Pons (tissue), 1 donor: ENCODE measurements around the gene RNF103.
"Not testable (repeated sequence)": the region's sequence is repeated elsewhere in the genome, so short reads cannot be mapped to it uniquely, and the experiment has no call there.

ENCODE experiments used
- DNase-seq: peaks from one replicate; pipeline ENCODE4 v3.0.0-alpha.2; 2016; ENCODE audit warnings: low spot score

The RNF103 gene

DNA sequence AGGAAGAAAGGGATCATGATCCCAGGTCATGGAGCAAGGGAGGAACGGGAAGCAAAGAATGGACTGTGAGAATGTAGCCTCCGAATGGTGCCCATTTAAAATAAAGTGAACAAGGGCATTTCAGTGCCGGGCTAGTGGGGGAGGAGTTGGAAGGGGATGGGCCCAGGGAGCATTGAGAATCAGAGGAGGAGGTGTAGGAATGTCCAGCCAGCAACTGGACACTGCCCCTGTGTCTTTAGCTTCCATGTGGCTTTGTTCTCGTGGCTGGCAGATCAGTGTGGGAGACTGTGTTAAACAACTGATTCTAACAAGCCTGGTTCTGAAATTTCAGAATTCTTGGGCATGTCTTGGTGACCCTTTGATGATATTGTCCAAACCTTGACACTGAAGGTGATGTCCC is 1.4 kb upstream of the RNF103 start:
- DNase-seq = peak; percentile 91

- DNase-seq = peak; percentile 56
Measured at GRCh38 chr2:86624267-86624547, 542 bp upstream of the RNF103 start.

- DNase-seq = no peak
Measured at GRCh38 chr2:86623043-86623493, 597 bp downstream of the RNF103 start.

GRCh38 chr2:86622519-86623042 is 1.1 kb downstream of the RNF103 start:
- peak; percentile 35 for DNase-seq

- no peak for DNase-seq
Measured at GRCh38 chr2:86621280-86621943, 2.3 kb downstream of the RNF103 start.

GRCh38 chr2:86617738-86618137 is 5.9 kb downstream of the RNF103 start:
- DNase-seq = no peak

- no peak for DNase-seq
Measured at GRCh38 chr2:86617153-86617552, 6.5 kb downstream of the RNF103 start.

DNA sequence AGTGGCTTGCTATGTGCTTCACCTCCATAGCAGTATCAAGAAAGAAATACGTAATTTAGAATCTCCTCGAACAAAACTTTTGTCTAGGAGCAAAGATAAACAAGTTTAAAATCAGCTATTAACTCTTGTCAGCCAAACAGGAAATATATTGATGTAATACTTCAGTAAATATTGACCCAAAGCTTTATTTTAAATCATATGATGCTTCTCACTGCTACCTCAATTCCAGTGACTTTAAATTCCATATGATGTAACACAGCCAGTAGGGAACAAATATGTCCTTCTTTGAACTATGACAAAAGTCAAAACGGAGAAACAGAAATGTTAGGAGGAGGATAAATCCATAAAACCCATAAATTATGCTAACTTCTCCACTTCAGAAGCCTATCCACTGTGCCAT is 7.2 kb downstream of the RNF103 start:
- no peak for DNase-seq

DNA sequence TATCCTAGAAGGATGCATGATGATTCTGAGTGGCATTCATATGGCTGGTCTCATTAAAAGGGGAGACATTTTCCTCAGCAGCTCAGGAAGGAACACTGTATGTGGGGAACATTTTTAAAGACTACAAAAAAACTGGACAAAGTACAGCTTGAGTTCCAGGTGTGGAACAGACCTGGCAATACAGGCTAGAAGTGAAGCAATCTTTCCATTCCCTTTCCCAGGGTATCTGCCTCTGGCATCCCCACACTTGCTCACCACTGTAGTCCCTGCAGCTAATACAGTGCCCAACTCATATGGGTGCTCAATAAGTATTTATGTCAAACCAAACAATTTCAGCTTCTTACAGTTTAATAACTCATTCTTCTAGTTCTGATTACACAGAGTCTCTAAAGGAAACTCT is 8.1 kb downstream of the RNF103 start:
- no peak for DNase-seq

DNA sequence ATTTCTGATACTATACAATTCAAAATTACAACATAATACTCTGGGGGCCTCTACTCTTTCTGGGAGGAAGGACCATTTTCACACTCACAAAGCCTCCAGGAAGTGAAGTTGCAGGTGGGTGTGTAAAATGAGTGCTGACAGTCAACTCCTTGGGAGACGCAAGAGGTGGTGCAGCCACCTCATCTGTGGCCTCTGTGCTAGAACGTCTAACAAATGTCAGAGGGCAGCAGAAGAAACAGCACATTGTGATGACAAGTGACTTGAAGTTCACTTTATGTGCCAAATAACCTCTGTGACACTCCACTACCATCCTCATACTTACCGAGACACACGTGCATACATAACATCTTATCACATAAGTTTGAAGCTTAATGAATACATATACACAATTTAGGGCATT is 10.2 kb downstream of the RNF103 start:
- no peak for DNase-seq

- DNase-seq = no peak
Measured at GRCh38 chr2:86610871-86611270, 12.8 kb downstream of the RNF103 start.

DNA sequence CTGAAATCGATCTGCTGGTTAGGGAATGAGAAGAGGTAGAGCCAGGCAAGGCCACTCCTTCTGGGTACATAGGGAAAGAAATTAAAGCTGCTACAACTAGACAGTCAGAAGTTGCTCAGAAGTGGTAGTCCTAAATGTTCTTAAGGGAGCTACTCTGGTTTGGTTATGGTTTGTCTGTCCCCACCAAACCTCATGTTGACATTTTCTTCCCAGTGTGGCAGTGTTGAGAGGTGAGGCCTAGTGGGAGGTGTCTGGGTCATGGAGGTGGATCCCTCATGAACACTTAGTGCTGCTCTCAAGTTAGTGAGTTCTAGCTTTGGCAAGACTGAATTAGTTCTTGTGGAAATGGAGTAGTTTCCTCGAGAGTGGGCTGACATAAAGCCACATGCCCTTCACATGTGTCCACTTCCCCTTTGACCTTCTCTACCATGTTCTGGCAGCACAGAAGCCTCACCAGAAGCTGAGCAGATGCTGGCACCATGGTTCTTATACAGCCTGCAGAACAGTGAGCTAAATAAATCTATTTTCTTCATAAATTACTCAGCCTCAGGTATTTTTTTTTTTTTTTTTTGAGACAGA is 14.7 kb downstream of the RNF103 start:
- no peak for DNase-seq

DNA sequence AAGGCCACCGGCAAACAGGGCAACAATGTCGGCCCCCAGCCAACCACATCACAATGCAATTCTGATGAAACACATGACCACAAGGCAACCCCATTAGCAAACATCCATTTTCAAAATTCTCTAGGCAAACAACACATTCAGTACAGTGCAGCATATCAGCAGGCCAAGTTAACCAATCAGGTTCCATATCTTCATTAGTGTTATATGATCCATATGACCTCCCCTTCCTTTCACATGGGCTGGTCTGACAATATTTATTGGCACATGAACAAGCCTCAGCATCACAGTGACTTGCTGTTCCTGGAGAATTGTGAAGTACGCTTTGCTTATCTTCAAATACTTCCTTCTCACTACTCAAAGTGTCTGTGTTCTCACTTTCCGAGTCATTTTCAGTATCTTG is 19.8 kb downstream of the RNF103 start:
- no peak for DNase-seq

DNA sequence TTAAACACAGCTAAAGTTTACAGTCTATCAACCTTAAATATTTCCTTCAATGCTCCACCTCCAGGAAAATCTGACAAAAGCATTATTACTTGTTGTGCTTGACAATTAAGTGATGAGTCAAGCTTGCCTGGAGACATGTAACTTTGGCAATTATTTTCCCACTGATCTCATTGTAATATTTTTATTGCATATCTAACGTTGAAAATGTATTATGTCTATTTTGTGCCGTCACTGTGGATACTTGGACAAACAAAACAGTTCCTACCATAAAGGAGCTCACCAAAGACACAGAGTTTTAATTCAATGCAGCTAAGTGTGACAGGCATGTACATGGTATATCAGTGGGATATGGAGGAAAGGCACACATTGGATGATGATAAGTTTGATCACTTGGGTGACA is 24.7 kb downstream of the RNF103 start:
- DNase-seq = no peak

- DNase-seq = no peak
Measured at GRCh38 chr2:86596118-86596517, 27.5 kb downstream of the RNF103 start.

- no peak for DNase-seq
Measured at GRCh38 chr2:86593266-86593665, 30.4 kb downstream of the RNF103 start.

GRCh38 chr2:86592547-86593230 is 31.0 kb downstream of the RNF103 start:
- DNase-seq = no peak

- DNase-seq = not testable (repeated sequence)
Measured at GRCh38 chr2:86589701-86590100, 34.0 kb downstream of the RNF103 start.

DNA sequence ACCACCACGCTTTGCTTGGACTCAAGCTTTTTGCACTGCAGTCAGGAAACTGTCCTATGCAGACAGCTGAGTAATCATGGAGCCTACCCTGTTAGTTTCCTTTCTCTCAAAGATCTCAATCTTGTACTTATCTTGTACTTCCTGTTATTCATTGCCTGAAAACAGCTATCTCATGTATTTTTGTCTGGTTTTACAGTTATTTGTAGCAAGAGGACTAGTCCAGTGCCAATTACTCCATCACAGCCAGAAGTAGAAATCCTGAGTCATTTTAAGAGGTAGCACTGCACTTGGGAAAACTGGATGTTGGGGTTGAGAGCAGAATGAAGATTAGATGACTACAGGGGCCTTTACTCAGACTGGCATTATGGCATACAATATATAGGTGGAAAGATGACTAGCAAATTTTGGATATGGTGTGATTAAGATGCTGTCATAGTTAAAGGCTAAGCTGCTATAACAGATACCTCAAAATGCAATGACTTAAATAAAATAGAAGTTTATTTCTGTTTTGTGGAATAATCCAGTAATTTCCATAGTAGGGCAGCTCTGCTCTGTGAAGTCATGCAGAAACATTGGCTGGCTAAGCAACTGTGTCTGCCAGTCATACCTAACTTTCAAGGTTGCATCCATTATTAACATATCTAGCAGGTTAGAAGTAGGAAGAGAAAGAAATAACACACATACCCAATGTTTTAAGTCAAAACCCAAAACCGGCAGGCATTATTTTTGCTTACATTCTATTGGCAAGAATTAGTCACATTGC is 39.3 kb downstream of the RNF103 start:
- peak; percentile 37 for DNase-seq

GRCh38 chr2:86580560-86580959 is 43.1 kb downstream of the RNF103 start:
- DNase-seq = no peak

DNA sequence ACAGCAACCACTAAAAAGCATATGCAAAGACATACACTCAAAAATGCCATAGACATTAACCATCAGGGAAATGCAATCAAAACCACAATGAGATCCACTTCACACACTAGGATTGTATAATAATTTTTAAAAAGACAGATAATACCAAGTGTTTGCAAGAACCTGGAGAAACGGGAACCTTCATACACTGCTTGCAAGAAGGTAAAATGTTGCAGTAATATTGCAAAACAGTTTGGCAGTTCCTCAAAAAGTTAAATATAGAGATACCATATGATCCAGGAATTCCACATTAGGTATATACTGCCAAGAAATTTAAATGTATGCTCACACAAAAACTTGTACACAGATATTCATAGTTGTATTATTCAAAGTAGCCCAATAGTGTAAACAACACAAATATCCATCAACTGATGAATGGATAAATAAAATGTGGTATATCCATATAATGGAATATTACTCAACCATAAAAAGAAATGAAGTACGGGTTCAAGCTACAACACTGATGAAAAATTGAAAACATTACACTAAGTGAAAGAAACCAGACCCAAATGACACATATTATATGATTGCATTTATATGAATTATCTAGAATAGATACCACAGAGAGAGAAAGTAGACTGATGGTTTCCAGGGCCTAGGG is 45.7 kb downstream of the RNF103 start:
- DNase-seq = no peak

DNA sequence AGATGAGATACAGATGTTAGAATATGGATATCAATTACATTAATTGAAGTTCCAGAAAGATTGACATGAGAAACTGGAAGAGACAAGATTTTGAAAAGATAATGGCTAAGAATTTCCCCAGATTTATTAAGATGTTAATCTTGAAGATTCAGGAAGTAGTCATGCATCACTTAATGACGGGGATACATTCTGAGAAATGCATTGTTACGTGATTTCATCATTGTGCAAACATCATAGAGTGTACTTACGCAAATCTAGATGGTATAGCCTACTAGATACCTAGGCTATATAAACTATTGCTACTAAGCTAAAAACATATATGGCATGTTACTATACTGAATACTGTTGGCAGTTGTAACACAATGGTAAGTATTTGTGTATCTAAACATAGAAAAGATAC is 53.6 kb downstream of the RNF103 start:
- DNase-seq = no peak
